Spleen (tissue), 7 donors: Measurements from ENCODE around the gene B3GALNT2.

Source experiments
- POLR2A ChIP-seq, 3 donors: fragments of 450-650 bp; IDR thresholded peaks; one replicate each; pipeline ENCODE4 v1.5.1; 2017; ENCODE audit warnings: antibody characterized with exemption in 3 of 3, mild to moderate bottlenecking in 1 of 3
- TF ChIP-seq, protein P1 (sequence below), 11 experiments: fragments of 200-600 bp in 7 of 11; fragments of 450-650 bp in 4 of 11; sonication (generic) in 4 of 11; IDR thresholded peaks in 8 of 11; conservative IDR thresholded peaks in 3 of 11; 1 replicate in 7 of 11; 2 replicates in 4 of 11; pipeline versions ENCODE4 v1.4.0 to v1.8.0; 2016 to 2021; ENCODE audit warnings: antibody characterized with exemption in 11 of 11, inconsistent platforms in 4 of 11, mild to moderate bottlenecking in 1 of 11
- donor health status: DM: no; HTN: no; CAD: no; lungs with moderate emphysema.
- donor health status: DM: no; HTN: no; CAD: no.
- donor health status: DM: no; HTN: no; CAD: no.

DNA sequence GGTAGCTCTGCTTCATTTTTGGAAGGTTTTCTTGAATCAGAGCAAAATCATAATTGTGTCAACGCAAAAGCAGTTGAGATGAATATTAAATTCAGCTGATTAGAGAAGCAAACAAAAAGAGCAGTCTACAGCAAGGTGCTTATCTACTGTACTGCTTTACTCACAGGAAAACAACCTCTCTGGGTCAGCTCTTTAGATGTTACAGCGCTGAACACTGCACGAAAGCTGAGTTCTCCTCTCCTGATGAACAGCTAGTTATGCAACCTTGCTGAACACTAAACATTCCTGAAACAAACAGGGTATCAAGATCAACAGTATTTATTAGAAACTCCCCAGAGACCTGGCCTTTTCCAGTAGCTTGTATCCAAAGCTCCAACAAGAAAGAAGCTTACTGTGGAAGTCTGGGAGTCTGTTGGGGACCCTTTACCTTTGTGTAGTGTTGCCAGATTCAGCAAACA lies 95.7 kb downstream of the B3GALNT2 start:
- TF ChIP-seq, protein P1, sequence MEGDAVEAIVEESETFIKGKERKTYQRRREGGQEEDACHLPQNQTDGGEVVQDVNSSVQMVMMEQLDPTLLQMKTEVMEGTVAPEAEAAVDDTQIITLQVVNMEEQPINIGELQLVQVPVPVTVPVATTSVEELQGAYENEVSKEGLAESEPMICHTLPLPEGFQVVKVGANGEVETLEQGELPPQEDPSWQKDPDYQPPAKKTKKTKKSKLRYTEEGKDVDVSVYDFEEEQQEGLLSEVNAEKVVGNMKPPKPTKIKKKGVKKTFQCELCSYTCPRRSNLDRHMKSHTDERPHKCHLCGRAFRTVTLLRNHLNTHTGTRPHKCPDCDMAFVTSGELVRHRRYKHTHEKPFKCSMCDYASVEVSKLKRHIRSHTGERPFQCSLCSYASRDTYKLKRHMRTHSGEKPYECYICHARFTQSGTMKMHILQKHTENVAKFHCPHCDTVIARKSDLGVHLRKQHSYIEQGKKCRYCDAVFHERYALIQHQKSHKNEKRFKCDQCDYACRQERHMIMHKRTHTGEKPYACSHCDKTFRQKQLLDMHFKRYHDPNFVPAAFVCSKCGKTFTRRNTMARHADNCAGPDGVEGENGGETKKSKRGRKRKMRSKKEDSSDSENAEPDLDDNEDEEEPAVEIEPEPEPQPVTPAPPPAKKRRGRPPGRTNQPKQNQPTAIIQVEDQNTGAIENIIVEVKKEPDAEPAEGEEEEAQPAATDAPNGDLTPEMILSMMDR (IDR thresholded peaks at IDR 0.05 in 8 of 11, conservative IDR thresholded peaks at IDR 0.05 in 3 of 11) = no peak
- no peak for TF ChIP-seq POLR2A (IDR thresholded peaks at IDR 0.05)
